GM21723 (cell line): ENCODE measurements around the gene CASP3.

Experiments used
- ATAC-seq: cut with Tn5 transposase; IDR thresholded peaks from one replicate; pipeline ENCODE4 v1.9.1; 2021; ENCODE audit warnings: mild to moderate bottlenecking, moderate library complexity; ENCODE audit not compliant: unreplicated experiment

CASP3 gene

DNA sequence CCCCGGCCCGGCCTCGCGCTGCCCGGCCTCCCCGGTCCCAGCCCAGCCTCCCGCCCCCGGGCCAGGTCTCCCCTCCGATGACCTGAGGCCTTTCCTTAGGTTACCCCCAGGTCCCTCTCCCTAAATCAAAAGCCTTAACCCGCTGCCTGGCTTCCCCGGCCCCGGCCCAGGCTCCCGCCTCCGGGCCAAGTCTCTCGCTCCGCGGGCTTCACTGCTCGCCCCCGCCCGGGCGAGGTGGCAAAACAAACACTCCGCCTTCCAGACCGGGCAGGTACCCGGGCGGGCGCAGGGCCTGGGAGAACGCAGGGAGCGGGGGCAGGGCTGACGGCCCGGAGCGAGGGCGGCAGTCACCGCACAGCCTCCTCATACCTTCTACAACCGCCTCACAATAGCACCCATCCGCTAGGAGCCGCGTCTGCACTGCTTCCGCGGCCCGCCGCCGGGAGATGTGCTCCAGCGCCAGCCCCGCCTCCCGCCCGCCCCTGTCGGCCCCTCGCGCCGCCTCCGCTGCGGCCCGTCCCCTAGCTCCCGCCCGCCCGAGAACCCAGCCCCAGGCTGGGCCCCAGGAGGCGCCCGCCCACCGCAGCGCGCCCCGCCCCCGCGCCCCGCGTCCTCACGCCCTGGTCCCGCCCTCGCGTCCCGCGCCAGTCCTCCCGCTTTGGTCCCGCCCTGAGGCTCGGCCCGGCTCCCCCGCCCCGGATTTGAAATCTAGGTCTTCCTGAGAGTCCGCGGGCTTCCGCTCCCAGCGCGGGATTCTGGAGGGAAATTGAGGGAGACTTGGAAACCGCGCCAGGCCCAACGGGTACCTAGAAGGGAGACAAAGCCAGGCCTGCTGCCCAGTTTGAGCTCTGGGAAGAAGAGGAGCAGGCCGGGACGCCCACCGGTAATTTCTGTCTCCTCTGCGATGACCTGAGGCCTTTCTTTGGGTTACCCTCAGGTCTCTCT lies at the start of gene CASP3, which contains the start of gene PRIMPOL:
CASP3 (minus strand) TSS at position 422 of the 945 bp plus-strand sequence. CDS start 10,994 bp downstream, outside the sequence.
PRIMPOL (plus strand) TSS at position 713 of the 945 bp plus-strand sequence. CDS start 7,403 bp downstream, outside the sequence.
- peak; percentile 85 for ATAC-seq

- no peak for ATAC-seq
Observed at GRCh38 chr4:184697956-184698355, 48.7 kb upstream of the CASP3 start.

DNA sequence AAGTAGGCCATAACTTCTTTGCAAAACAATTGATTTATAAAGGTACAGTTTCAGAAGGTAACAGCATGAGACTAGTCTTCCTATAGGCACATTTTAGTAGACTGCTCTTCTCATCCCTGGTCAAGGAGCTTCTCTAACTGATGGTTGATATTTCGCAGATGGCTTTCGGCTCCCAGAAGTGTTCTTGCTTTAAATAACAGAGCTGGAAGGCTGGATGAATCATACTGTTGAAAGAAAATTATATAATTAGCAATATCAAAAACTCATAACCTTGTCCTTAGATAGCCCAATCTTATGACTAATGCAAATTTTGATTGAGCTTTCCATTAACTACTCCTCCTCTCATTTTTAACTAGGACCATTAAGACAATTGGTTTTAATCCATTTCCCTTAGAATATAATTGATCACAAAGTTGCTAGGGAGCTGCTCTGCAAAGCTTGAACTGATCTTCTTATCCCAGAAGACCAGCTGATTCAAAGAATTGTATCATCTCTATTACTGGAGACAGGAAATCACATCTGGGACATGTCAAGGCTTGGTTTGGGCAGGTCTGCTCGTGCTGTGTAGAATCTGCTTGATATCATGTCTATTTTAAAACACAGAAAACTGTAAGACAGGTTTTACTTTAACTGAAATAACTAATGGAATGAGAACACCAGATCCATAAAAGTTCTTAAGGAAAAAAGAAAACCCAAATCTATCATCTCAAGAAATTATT lies 46.1 kb upstream of the CASP3 start:
- no peak for ATAC-seq

DNA sequence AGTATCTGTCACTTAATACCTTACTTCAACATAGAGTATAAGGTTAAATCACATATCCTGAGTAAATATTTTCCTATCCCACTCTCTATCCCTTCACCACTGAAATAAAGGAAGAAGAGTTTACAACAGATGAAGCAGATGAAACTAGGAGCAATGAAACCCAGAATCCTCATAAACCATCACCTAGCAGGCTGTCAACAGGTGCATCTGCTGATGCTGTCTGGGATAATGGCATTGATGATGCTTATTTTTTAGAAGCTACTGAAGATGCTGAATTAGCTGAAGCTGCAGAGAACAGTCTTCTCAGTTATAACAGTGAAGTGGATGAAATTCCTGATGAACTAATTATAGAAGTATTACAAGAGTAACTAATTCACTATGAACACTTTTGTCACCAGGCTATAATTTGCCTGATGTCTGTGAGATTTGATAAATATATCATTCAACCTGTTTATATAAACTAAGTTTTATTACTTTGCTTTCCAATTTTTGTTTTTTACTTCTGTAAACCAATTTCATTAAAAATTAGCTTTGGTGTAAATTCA lies 45.2 kb upstream of the CASP3 start:
- no peak for ATAC-seq

DNA sequence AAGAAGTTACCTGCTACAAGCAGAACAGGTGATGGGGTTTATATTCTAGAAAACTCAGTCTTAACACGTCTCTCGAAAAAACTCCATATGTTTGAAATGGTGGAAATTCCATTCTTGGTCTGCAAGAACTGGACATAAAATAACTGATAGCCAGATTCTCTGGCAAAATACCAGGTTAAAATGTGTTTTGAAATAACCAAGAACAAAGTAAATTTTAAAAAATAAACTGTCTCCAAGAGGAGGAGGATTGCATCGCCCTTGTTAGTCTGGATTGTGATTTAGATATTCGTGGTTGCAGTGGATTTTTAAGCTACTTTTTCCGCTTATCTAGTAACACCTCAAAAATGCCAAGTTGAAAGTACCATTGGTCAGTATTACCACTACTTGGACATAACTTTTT lies 43.8 kb upstream of the CASP3 start:
- no peak for ATAC-seq

DNA sequence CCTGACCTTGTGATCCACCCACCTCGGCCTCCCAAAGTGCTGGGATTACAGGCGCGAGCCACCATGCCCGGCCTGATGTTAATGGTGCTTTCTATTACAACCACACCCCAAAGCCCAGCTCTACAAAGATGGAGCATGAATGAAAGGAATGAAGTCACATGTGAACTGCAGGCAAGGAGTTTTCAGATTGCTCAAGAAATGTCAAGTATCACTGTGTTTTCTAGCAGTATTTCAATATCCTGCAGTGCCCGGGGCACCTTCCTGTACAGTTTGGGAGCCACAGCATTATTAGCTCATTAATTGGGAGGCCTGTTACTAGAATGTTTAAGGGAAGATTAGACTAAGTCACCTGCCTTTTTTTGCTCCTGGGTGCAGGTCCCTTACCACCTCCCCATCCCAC lies 40.4 kb upstream of the CASP3 start:
- ATAC-seq: no peak

- ATAC-seq: no peak
Observed at GRCh38 chr4:184688447-184688846, 39.2 kb upstream of the CASP3 start.

DNA sequence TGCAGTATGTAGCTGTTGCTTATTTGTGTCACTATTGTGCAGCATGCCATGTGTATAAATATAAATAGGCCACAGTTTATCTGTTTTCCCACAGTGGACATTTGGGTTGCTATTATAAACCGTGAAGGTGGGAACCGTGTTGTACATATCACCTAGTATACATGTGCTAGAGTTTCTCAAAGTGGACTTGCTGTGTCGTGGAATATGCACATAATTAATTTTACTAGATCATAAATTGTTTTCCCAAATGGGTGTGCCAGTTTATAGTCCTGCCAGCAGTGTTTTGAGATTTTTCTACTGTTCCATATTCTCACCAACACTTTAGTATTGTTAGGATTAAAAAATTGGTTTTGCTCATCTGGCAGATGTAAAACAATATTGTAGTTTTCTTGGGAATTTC lies 38.8 kb upstream of the CASP3 start:
- no peak for ATAC-seq

- ATAC-seq: no peak
Observed at GRCh38 chr4:184684491-184685189, 35.4 kb upstream of the CASP3 start.

GRCh38 chr4:184681916-184682315 lies 32.7 kb upstream of the CASP3 start:
- ATAC-seq: no peak

- no peak for ATAC-seq
Observed at GRCh38 chr4:184680698-184681097, 31.5 kb upstream of the CASP3 start.

DNA sequence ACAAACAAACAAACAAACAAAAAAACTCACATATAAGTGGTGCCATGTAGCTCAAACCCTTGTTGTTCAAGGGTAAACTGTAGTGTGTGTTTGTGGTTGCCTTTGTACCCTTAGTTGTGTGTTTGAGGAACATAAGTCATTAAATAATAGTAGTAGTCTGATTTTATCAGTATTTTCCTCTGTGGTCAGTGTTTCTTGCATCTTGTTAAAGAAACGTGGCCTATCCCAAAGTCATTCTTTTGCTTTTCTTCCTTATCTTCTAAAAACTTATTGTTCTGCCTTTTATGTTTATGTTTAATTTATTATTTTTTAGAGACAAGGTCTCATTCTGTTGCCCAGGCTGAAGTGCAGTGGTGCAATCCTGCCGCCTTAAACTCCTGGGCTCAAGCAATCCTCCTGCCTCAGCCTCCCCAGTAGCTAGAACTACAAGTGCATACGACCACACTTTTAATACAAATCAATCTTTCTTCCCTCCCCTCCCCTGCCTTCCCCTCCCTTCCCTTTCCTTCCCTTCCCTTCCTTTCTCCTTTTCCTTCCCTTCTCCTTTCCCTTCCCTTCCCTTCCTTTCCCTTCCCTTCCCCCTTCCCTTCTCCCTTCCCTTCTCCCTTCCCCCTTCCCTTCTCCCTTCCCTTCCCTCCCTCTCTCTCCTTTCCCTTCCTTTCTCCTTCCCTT lies 26.7 kb upstream of the CASP3 start:
- no peak for ATAC-seq

DNA sequence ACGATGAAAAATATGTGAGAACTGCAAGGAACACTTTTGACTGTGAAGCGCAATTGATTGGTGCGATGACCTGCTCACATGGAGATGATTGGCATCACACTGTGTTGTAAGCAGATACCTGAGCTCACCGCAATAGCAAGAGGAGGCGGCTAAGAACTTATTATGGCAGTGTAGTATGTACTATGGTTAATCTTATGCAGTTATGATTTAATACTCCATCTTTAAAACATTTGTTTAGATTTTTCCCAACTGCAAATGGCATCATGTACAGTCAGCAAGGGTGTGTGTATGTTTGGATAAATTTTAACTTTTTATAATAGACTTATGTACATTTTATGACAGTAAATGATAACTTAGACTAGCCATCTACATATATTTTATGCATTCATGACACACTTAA lies 25.8 kb upstream of the CASP3 start:
- no peak for ATAC-seq

DNA sequence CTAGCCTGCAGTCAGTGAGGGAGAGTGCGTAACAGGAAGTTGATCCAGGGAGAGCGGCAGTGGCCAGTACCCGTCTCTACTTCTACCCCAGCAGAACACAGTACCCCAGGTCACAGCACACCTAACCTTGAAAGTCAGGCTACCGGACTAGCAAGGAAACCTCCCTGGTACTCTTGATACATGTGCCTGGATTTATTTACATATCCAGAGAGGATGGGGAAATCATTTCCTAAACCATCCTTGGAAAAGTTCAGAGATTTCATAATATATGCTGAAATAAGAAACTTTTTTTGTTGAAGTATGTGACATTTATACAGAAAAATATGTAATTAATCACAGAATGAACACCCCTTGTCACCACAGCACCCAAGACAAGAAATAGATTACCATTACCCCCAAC lies 24.8 kb upstream of the CASP3 start:
- ATAC-seq: no peak

DNA sequence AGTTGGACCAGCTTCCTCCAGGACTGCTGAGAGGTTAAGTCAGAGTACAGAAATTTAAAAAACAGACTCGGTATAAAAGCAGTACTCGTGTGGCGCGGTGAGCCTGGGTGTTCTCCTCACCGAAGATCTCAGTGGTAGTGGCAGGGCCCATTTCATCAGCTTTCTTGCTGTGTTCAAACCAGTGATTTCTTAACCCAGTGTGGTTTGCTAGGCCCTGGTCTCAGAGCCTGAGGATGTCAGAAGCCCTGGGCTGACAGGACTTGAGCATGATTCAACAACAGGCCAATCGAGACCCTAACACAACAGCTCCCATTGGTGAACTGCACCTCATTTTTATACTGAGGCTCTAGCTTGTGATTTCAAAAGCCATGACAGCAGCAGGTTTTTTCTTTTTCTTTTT lies 23.5 kb upstream of the CASP3 start:
- no peak for ATAC-seq

DNA sequence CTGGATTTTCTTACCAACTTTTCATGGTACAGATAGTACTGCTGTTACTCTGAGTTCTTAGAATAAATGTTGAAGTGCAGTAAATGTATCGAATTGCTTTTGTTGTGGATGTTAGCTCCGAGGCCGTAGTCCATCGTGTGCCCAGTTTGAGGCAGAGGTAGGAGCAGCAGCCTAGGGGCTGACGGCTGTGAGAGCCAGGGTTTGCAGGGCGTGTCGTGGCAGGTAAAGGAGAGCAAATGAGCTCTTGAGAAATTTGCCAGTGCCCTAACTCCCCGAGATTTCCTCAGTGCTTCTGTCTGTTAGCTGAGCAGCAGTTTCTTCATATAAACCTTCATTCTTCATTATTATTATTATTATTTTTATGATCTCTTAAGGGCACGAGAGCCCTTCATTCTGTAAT lies 21.9 kb upstream of the CASP3 start:
- no peak for ATAC-seq

DNA sequence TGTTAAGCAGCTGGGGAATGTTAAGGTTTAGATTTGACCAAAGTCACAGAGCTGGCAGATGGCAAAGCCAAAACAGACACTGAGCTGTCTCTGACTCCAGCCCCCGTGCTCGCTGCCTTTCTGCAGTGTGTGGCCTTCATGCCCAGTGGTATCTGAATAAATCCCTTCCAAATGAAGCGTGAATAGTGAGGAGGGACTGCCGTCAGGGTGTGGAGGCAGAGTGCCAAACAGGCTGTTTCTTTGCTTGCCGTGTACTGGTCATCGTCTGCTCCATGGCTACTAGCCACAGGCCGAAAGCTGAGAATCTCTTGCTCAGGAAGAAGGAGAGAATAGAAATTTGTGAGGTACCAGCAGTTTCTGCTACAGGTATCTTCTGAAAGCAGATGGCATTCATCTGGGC lies 20.0 kb upstream of the CASP3 start:
- ATAC-seq: no peak

DNA sequence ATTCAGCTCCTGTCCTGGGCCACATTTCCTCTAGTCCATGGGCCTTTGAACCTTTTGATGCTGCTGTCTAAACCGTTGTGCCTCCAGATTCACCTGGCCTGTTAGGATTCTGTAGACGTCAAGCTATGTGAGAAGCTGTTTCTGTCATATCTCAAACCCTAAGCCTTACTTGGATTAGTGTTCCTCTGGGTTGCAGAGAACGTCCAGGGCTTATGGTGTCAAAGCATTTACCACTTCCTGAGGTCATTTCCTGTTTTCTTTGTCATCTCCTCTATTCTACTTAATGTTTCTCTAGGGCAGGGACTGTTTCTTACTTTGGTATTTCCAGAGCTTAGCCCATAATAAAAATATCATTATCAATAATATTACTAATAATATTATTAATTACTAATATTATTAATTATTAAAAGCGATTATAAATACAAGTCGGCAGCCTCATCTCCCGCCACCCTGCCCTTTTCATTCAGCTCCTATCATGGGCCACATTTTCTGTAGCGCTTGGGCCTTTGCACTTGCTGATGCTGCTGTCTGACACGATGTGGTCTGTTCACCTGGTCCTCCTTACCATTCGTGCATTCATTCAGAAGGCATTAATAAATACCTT lies 19.4 kb upstream of the CASP3 start:
- ATAC-seq: no peak

DNA sequence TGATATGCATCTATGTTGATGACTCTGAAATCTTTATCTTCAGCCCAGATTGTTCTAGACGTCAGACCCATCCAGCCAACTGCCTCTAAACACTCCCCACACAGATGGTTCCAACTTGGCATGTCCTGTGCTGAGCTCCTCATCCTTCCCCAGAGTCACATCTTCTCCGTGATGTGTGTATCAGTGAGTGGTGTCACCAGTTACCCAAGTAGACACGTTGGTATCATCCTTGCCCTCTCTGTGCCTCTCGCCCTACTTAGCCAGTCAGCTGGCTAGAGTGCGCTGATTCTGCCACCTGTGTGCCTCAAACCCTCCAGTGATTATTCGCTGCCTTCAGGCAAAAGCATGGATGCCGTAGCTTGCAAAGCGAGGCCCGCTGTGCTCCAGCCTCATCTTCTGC lies 18.8 kb upstream of the CASP3 start:
- ATAC-seq: no peak

DNA sequence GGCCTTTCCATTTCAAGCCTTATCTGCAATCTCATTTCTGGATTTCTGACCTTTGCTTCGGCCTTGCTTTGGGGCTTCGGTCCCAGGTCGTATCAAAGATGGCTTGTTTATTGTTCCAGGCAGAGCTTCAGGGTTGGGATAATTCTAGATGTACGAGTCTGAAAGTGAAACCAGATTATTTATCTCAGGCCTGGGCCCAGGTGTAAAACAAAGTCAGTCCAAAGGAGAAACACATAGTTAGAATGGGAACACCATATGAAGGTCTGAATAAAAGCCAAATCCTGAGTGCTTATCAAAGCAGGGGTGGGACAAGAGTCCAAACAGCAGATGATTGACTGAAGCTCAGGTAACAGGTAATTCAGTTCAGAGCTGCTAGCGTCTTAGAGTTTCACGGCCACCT lies 17.4 kb upstream of the CASP3 start:
- ATAC-seq: no peak
